SJCRH30 (cell line): ENCODE data around the gene ZNF658. TPM values are rescaled to one million over a fixed set of nuclear protein-coding genes. Genes with fewer than 3 reads are reported as not detected.
A peak's percentile ranks its signal among the peaks of the same experiment; 100 is the strongest.
"Not testable (repeated sequence)": the region's sequence is repeated elsewhere in the genome, so short reads cannot be mapped to it uniquely, and the experiment has no call there.

Experiments
- DNase-seq, 2 experiments: peaks; one replicate each; pipeline ENCODE4 v3.0.0-alpha.2; 2015 to 2020
- H3K27ac ChIP-seq: fragments of 250-450 bp; sonication (Bioruptor Pico); 2 replicates; pipeline ENCODE4 v1.5.1; 2020; ENCODE audit warnings: mild to moderate bottlenecking, moderate library complexity
- H3K27me3 ChIP-seq: fragments of 250-450 bp; sonication (Bioruptor Pico); 2 replicates; pipeline ENCODE4 v1.5.1; 2020; ENCODE audit warnings: mild to moderate bottlenecking, moderate library complexity
- H3K36me3 ChIP-seq: fragments of 250-450 bp; sonication (Bioruptor Pico); 2 replicates; pipeline ENCODE4 v1.5.1; 2020; ENCODE audit warnings: mild to moderate bottlenecking, moderate library complexity
- H3K4me1 ChIP-seq: fragments of 250-450 bp; sonication (Bioruptor Pico); 2 replicates; pipeline ENCODE4 v1.5.1; 2020; ENCODE audit warnings: mild to moderate bottlenecking, moderate library complexity
- H3K4me3 ChIP-seq: fragments of 250-450 bp; sonication (Bioruptor Pico); 2 replicates; pipeline ENCODE4 v1.5.1; 2020; ENCODE audit warnings: mild to moderate bottlenecking, moderate library complexity
- H3K9me3 ChIP-seq: fragments of 250-450 bp; sonication (Bioruptor Pico); replicated peaks from 2 replicates; pipeline ENCODE4 v1.5.1; 2020; ENCODE audit warnings: mild to moderate bottlenecking, moderate library complexity
- total RNA-seq: library from RNA; depleted of rRNA; stranded (reverse); fragments of >200 nt; shearing (Covaris generic); gene quantifications from 2 replicates; pipeline ENCODE4 v1.2.3, GENCODE V29; 2014; rRNA removed

The ZNF658 gene
- total RNA-seq, result 3.7 and 3.8 TPM in 2 replicates

GRCh38 chr9:66900490-66901131, at the start of gene ZNF658:
ZNF658 (plus strand) TSS chr9:66900725; CDS start chr9:66903562, 2,837 bp downstream.
- not testable (repeated sequence) for H3K36me3 ChIP-seq, H3K4me1 ChIP-seq, H3K27ac ChIP-seq, H3K27me3 ChIP-seq, H3K9me3 ChIP-seq
- peak within 1 kb of the TSS; percentile 63 for H3K4me3 ChIP-seq
- DNase-seq, result peak; percentile 85 to 88

DNA sequence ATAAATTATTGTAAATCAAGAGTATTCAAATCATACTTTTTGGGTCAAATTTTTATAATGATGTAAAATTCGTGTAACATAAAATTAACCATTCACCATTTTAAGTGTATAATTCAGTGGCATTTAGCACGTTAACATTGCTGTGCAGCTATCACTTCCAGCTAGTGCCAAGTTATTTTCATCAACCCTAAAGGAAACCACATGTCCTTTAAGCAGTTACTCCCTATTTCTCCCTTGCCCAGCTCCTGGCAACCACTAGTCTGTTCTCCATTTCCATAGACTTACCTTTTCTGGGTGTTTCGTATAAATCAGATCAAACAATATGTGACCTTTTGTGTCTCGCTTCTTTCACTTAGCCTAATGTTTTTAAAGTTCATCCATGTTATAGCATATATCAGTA, 38.8 kb upstream of the ZNF658 start:
- H3K36me3 ChIP-seq, H3K27me3 ChIP-seq, H3K4me1 ChIP-seq, H3K9me3 ChIP-seq, DNase-seq, H3K4me3 ChIP-seq, H3K27ac ChIP-seq: not testable (repeated sequence)

- H3K36me3 ChIP-seq, H3K27ac ChIP-seq, H3K9me3 ChIP-seq, H3K4me1 ChIP-seq, DNase-seq, H3K4me3 ChIP-seq, H3K27me3 ChIP-seq: not testable (repeated sequence)
Observed at GRCh38 chr9:66868660-66869059, 31.9 kb upstream of the ZNF658 start.

DNA sequence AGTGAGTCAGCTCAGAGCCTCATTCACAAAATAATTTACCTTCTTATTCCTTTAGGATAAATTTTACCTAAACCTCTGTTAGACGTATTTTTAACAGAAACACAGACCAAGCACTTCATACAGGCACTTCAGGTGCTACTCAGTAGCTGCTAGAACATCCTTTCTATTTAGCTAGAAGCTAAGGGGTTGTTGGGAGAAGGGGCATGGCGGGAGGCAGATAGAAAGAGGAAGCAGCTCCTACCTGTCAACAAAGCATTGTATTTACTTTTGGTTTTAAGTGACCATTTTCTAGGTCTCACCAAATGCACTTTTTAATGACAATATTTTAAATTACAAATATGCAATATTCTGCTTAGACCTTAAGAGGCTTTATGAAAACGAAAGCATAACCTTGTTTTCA, 19.9 kb upstream of the ZNF658 start:
- H3K4me1 ChIP-seq, H3K27me3 ChIP-seq, H3K36me3 ChIP-seq, H3K9me3 ChIP-seq, H3K4me3 ChIP-seq, DNase-seq, H3K27ac ChIP-seq: not testable (repeated sequence)

DNA sequence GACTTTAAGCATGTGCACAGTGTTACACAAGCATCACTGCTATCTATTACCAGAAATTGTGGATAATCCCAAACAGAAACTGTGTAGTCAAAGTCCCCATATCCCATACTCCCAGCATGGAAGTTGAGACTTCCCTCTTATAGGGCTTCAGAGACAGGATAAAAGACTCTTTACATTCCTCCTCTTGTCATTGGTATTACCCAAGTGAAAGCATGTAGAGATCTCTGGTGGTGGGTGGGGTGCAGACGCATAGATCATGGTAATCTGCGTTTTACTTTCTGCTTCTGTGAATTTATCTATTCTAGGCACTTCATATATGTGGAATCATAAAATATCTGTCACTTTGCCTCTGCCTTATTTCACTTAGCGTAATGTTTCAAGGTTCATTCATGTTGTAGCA, 18.7 kb upstream of the ZNF658 start:
- H3K36me3 ChIP-seq, DNase-seq, H3K9me3 ChIP-seq, H3K4me1 ChIP-seq, H3K4me3 ChIP-seq, H3K27me3 ChIP-seq, H3K27ac ChIP-seq: not testable (repeated sequence)

DNA sequence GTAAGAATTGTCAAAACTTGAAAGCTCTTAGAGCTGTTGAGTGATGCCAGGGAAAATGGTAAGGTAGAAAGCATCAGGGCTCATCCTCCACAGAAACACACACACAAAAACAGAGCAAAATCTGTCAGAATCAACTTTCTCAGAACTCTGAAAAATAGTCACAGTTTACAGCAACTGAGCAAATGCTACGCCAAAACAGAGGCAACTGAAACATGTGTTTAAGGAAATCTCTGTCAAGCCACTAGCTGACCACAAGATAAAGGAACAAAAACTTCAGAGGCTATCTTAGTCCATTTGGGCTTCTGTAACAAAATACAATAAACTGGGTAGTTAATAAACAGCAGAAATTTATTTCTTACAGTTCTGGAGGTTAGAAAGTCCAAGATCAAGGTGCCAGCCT, 10.2 kb upstream of the ZNF658 start:
- not testable (repeated sequence) for H3K4me3 ChIP-seq, H3K27ac ChIP-seq, H3K9me3 ChIP-seq, DNase-seq, H3K27me3 ChIP-seq, H3K4me1 ChIP-seq, H3K36me3 ChIP-seq

DNA sequence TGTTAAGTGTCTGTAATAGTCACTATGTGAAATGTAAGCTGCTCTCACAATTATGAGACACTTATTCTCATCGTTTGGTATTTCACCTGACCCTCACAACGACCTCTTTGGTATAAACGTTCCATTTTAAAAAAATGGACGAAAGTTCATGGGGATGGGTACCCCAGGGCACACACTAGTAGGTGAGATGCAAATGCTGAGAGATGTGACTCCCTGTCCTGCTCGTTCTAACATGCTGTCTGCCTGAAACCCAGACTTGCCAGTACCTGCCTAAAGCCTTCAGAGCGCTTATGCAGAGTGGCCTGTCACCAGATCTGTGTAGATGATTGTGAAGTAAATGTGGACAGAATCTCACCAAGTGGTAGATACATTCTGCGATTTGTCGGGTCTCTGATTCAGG, 616 bp downstream of the ZNF658 start:
- not testable (repeated sequence) for H3K27me3 ChIP-seq, H3K27ac ChIP-seq, H3K9me3 ChIP-seq, DNase-seq, H3K4me1 ChIP-seq, H3K36me3 ChIP-seq
- H3K4me3 ChIP-seq, result peak overlapping the region; percentile 63

GRCh38 chr9:66909560-66909959, 9.0 kb downstream of the ZNF658 start:
- not testable (repeated sequence) for H3K4me1 ChIP-seq, H3K4me3 ChIP-seq, H3K27ac ChIP-seq, H3K36me3 ChIP-seq, H3K9me3 ChIP-seq, H3K27me3 ChIP-seq, DNase-seq

GRCh38 chr9:66920072-66920471, 19.5 kb downstream of the ZNF658 start:
- H3K27ac ChIP-seq, H3K36me3 ChIP-seq, H3K4me1 ChIP-seq, H3K4me3 ChIP-seq, H3K9me3 ChIP-seq, DNase-seq, H3K27me3 ChIP-seq: not testable (repeated sequence)

- H3K4me3 ChIP-seq, H3K27ac ChIP-seq, H3K4me1 ChIP-seq, DNase-seq, H3K27me3 ChIP-seq, H3K9me3 ChIP-seq, H3K36me3 ChIP-seq: not testable (repeated sequence)
Observed at GRCh38 chr9:66936194-66936870, 35.8 kb downstream of the ZNF658 start.

- H3K9me3 ChIP-seq, H3K36me3 ChIP-seq, H3K4me1 ChIP-seq, H3K27ac ChIP-seq, H3K27me3 ChIP-seq, DNase-seq, H3K4me3 ChIP-seq: not testable (repeated sequence)
Observed at GRCh38 chr9:66937662-66938061, 37.1 kb downstream of the ZNF658 start.

- not testable (repeated sequence) for H3K27me3 ChIP-seq, DNase-seq, H3K4me1 ChIP-seq, H3K4me3 ChIP-seq, H3K27ac ChIP-seq, H3K36me3 ChIP-seq, H3K9me3 ChIP-seq
Observed at GRCh38 chr9:66938322-66938721, 37.8 kb downstream of the ZNF658 start.

DNA sequence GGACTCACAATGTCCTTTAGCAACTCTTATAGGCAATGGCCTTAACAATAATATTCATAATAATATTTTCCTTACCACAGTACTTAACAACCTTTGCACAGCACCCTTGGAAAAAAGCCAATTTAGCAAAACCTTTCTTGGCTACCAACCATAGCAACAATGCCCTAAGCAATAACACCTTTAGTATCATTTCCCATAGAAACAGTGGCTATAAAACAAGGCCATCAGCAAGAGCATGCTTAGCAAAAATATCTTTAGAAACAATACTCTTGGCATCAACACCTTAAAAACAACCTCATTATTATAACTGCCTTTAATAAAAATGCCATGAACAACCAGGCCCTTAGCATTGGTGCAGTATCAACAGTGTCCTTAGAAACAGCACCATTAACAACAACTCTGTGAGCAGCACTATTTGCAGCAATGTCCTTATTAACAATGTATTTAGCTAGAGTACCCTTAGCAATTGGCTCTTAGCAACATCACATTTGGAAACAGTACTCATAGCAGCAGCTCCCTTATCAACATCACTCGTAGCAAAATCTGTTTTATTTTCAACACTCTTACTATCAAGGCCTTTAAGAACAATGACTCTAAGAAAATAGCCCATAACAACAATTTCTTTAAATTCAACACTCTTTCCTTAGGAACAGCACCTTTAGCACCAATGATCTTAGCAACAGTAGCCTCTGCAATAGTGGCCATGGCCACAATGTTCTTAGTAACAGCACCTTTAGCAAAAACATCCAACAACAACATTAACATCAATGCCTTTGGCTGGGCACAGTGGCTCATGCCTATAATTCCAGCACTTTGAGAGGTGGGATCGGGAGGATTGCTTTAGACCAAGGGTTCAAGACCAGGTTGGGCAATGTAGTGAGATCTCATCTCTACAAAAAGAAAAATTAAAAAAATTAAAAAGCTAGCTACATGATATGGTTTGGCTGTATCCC, 39.6 kb downstream of the ZNF658 start:
- not testable (repeated sequence) for H3K27me3 ChIP-seq, H3K4me1 ChIP-seq, H3K9me3 ChIP-seq, DNase-seq, H3K27ac ChIP-seq, H3K4me3 ChIP-seq, H3K36me3 ChIP-seq

DNA sequence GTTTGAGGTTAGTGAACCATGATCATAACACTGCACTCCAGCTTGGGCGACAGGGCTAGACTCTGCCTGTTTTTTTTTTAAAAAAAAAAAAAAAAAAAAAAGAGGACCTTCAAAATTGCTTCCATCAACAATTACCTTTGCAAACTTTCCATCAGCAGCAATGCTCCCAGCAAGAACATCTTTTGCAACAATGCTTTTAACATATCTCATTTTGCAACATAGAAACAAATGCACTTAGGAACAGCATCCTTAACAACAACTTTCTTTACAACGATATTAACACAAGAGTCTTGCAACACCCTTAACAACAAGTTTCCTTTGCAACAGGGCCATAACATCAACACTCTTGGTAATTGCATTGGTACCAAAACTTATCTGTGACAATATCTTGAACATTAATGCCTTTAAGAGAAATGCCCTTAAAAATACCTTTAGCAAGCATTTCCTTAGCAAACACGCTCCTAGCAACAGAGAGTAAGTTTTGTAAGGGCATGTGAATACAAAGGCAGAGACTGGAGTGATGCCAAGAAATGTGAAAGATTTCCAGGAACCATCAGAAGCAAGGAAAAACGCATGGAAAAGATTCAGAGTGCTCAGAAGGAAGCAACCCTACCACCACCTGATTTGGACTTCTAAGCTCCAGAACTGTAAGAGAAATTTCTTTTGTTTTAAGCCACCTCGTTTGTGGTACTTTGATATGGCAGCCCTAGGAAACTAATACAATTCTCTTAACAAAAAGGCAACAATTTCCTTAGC, 42.1 kb downstream of the ZNF658 start:
- not testable (repeated sequence) for DNase-seq, H3K9me3 ChIP-seq, H3K4me1 ChIP-seq, H3K36me3 ChIP-seq, H3K27ac ChIP-seq, H3K4me3 ChIP-seq, H3K27me3 ChIP-seq

DNA sequence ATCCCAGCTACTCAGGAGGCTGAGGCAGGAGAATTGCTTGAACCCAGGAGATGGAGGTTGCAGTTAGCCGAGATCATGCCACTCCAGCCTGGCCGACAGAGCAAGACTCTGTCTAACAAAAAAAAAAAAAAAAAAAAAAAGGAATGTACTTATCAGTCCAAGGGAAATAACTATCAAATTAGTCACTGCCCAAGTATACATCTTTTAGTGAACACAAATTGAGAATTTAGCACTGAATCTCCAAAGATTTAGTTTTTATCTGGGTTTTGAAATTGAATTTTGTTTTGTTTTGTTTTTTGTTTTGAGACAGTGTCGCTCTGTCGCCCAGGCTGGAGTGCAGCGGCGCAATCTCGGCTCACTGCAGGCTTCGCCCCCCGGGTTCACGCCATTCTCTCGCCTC, 52.1 kb downstream of the ZNF658 start:
- H3K9me3 ChIP-seq, H3K27ac ChIP-seq, H3K4me1 ChIP-seq, H3K36me3 ChIP-seq, H3K4me3 ChIP-seq, H3K27me3 ChIP-seq, DNase-seq: not testable (repeated sequence)
